NB4 (cell line): ENCODE data around the gene KCNIP4.

Experiments
- DNase-seq: peaks from one replicate; pipeline ENCODE4 v3.0.0; 2010; ENCODE audit warnings: low read depth
- H3K4me3 ChIP-seq: one replicate; pipeline ENCODE4 v1.5.1; 2011; ENCODE audit warnings: mild to moderate bottlenecking, low read depth, low read length, moderate library complexity
- CTCF ChIP-seq: IDR thresholded peaks from one replicate; pipeline ENCODE4 v1.5.1; 2012; ENCODE audit warnings: low read depth, low read length
- MAX ChIP-seq: IDR thresholded peaks from 2 replicates; pipeline ENCODE4 v1.6.1; 2011; ENCODE audit warnings: low read depth, low read length
- MYC ChIP-seq: IDR thresholded peaks from 2 replicates; pipeline ENCODE4 v1.6.1; 2011; ENCODE audit warnings: low read depth, low read length
- POLR2A ChIP-seq: IDR thresholded peaks from 2 replicates; pipeline ENCODE4 v1.6.1; 2011; ENCODE audit warnings: mild to moderate bottlenecking; ENCODE audit not compliant: insufficient read length; ENCODE audit errors: extremely low read depth

The KCNIP4 gene

GRCh38 chr4:21710179-21710835 lies 238.3 kb downstream of the KCNIP4 start:
- TF ChIP-seq CTCF (no peak), MYC (no peak), MAX (no peak), POLR2A (no peak)
- DNase-seq: no peak
- no peak overlapping the region for H3K4me3 ChIP-seq

- H3K4me3 ChIP-seq: no peak overlapping the region
- TF ChIP-seq CTCF (no peak), POLR2A (no peak), MYC (no peak), MAX (no peak)
These were observed 238.8 kb downstream of the KCNIP4 start for GRCh38 chr4:21709761-21710160.

GRCh38 chr4:21709031-21709430 lies 239.5 kb downstream of the KCNIP4 start:
- DNase-seq: no peak
- H3K4me3 ChIP-seq: no peak overlapping the region
- TF ChIP-seq MAX (no peak), MYC (no peak), CTCF (no peak), POLR2A (no peak)

More at GRCh38 chr4:21709761-21710160, 238.8 kb downstream of the KCNIP4 start:
- no peak for DNase-seq

GRCh38 chr4:21699446-21699845 lies 249.1 kb downstream of the KCNIP4 start:
- H3K4me3 ChIP-seq: no peak overlapping the region
- TF ChIP-seq MYC (no peak), POLR2A (no peak), MAX (no peak), CTCF (no peak)
- DNase-seq: no peak

- H3K4me3 ChIP-seq: no peak overlapping the region
- DNase-seq: no peak
- no peak for TF ChIP-seq CTCF
- no peak for TF ChIP-seq MYC
- no peak for TF ChIP-seq POLR2A
- no peak for TF ChIP-seq MAX
These were observed 251.0 kb downstream of the KCNIP4 start for GRCh38 chr4:21697583-21697982.

- DNase-seq: no peak
- no peak overlapping the region for H3K4me3 ChIP-seq
- no peak for TF ChIP-seq MYC
- no peak for TF ChIP-seq MAX
- no peak for TF ChIP-seq CTCF
- no peak for TF ChIP-seq POLR2A
These were observed 253.4 kb downstream of the KCNIP4 start for GRCh38 chr4:21695141-21695540.
